Gastroesophageal sphincter (tissue), 4 donors: ENCODE data around the gene MAP9. TPM values are rescaled to one million over a fixed set of nuclear protein-coding genes. Genes with fewer than 3 reads are reported as not detected.
A peak's percentile ranks its signal among the peaks of the same experiment; 100 is the strongest.

Experiments used
- ATAC-seq: fragments of 150-250 bp; one replicate; pipeline ENCODE4 v1.9.1; 2016; ENCODE audit warnings: mild to moderate bottlenecking, moderate library complexity
- H3K27ac ChIP-seq, 4 donors: fragments of 200-600 bp; sonication (generic) in 3 of 4; 1 replicate in 3 of 4; 2 replicates in 1 of 4; pipeline ENCODE4 v1.5.1; 2016 to 2019
- H3K27me3 ChIP-seq: fragments of 200-600 bp; sonication (generic); one replicate; pipeline ENCODE4 v1.5.1; 2019
- H3K36me3 ChIP-seq, 2 donors: fragments of 200-600 bp; sonication (generic); one replicate each; pipeline ENCODE4 v1.5.1; 2019; ENCODE audit warnings: control low read depth in 1 of 2
- H3K4me1 ChIP-seq, 3 donors: fragments of 200-600 bp; sonication (generic); 1 replicate in 2 of 3; 2 replicates in 1 of 3; pipeline ENCODE4 v1.5.1; 2016 to 2019; ENCODE audit warnings: control low read depth in 2 of 3
- H3K4me3 ChIP-seq, 2 donors: fragments of 200-600 bp; sonication (generic); one replicate each; pipeline ENCODE4 v1.5.1; 2019; ENCODE audit warnings: mild to moderate bottlenecking in 1 of 2, moderate library complexity in 1 of 2
- H3K9me3 ChIP-seq, 3 donors: fragments of 200-600 bp; sonication (generic); one replicate each; pipeline ENCODE4 v1.5.1; 2017 to 2019; ENCODE audit warnings: control low read depth in 2 of 3
- EP300 ChIP-seq: sonication (generic); formaldehyde crosslinking; IDR thresholded peaks from one replicate; pipeline ENCODE4 v1.6.1; 2017; ENCODE audit warnings: antibody characterized with exemption, mild to moderate bottlenecking
- POLR2A ChIP-seq, 2 donors: fragments of 450-650 bp; IDR thresholded peaks; one replicate each; pipeline ENCODE4 v1.6.1; 2017; ENCODE audit warnings: antibody characterized with exemption in 2 of 2, mild to moderate bottlenecking in 2 of 2, moderate library complexity in 1 of 2
- POLR2AphosphoS5 ChIP-seq: sonication (generic); formaldehyde crosslinking; IDR thresholded peaks from one replicate; pipeline ENCODE4 v1.6.1; 2017; ENCODE audit warnings: antibody characterized with exemption
- WGBS, 2 donors: methylation state at CpG; one replicate each; pipeline ENCODE4 v1.1.5; 2018; ENCODE audit warnings: low coverage in 1 of 2; 5-methylcytosine and 5-hydroxymethylcytosine counted together
- total RNA-seq, 4 donors: library from RNA; depleted of rRNA; stranded (reverse); fragments of >200 nt; gene quantifications; one replicate each; pipeline ENCODE4 v1.1.0, GENCODE V29; 2016
- TF ChIP-seq, protein P1 (sequence below), 4 experiments: fragments of 200-600 bp in 2 of 4; fragments of 450-650 bp in 2 of 4; sonication (generic) in 1 of 4; IDR thresholded peaks; one replicate each; pipeline ENCODE4 v1.5.1; 2017 to 2019; ENCODE audit warnings: antibody characterized with exemption in 4 of 4, mild to moderate bottlenecking in 2 of 4, moderate library complexity in 2 of 4

Gene MAP9
- total RNA-seq, 4 donors from 2014 or later = 13.3 to 21.8 (median 14.7) TPM

DNA sequence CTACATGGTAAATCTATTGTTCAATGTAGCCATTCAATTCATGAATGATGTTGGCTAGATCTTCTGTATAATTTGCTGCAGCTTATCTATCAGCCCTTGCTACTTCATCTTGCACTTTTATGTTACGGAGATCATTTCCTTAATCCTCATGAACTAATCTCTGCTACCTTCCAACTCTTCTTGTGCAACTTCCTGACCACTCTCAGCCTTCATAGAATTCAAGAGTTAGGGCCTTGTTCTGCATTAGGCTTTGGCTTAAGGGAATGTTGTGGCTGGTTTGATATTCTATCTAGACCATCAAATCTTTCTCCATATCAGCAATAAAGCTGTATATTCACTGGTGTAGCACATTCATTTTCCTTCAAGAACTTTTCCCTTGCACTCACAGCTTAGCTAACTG, 36.7 kb upstream of the MAP9 start:
- no peaks in the 10 kb centered on the region for H3K36me3 ChIP-seq
- H3K4me3 ChIP-seq = no peak overlapping the region
- peaks cover 0 to 12% (median 0%) of the 10 kb centered on the region in 3 donors for H3K4me1 ChIP-seq
- TF ChIP-seq EP300 (no peak), POLR2A (IDR thresholded peaks at IDR 0.05) (no peak), POLR2AphosphoS5 (no peak)
- TF ChIP-seq, protein P1, sequence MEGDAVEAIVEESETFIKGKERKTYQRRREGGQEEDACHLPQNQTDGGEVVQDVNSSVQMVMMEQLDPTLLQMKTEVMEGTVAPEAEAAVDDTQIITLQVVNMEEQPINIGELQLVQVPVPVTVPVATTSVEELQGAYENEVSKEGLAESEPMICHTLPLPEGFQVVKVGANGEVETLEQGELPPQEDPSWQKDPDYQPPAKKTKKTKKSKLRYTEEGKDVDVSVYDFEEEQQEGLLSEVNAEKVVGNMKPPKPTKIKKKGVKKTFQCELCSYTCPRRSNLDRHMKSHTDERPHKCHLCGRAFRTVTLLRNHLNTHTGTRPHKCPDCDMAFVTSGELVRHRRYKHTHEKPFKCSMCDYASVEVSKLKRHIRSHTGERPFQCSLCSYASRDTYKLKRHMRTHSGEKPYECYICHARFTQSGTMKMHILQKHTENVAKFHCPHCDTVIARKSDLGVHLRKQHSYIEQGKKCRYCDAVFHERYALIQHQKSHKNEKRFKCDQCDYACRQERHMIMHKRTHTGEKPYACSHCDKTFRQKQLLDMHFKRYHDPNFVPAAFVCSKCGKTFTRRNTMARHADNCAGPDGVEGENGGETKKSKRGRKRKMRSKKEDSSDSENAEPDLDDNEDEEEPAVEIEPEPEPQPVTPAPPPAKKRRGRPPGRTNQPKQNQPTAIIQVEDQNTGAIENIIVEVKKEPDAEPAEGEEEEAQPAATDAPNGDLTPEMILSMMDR (IDR thresholded peaks at IDR 0.05) = no peak
- no peak for ATAC-seq
- 87 to 100% methylated on average over 1 of the region's 1 CpG for WGBS, 2 donors
- H3K27me3 ChIP-seq = no peaks in the 10 kb centered on the region
- H3K27ac ChIP-seq = no peak overlapping the region
- no peaks in the 10 kb centered on the region for H3K9me3 ChIP-seq

DNA sequence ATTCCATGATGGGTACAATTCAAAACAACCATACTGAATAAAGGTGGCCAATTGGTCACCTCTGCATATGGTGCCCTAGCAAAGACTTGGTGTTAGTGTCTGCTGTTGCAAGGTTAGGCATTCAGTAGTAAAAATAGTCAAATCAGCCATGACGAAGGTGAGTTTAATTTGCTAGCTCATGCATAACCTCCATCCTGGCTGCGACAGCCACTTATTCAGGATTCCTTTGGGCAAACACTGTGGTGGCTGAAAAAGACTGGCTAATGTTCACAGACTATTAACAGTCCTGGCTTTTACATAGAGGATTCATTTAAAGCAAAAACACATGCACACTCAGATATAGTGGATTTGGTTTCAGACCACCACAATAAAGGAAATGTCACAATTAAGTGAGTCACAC, 34.8 kb upstream of the MAP9 start:
- ATAC-seq = no peak
- Histone ChIP-seq H3K36me3 (no peaks in the 10 kb centered on the region), H3K4me1 (peaks cover 0 to 19% (median 0%) of the 10 kb centered on the region in 3 donors), H3K9me3 (no peaks in the 10 kb centered on the region), H3K4me3 (no peak overlapping the region), H3K27me3 (no peaks in the 10 kb centered on the region), H3K27ac (no peak overlapping the region)
- no peak for TF ChIP-seq POLR2AphosphoS5
- no peak for TF ChIP-seq POLR2A (IDR thresholded peaks at IDR 0.05)
- no peak for TF ChIP-seq EP300
- 59 to 68% methylated on average over 2 of the region's 2 CpGs for WGBS, 2 donors

DNA sequence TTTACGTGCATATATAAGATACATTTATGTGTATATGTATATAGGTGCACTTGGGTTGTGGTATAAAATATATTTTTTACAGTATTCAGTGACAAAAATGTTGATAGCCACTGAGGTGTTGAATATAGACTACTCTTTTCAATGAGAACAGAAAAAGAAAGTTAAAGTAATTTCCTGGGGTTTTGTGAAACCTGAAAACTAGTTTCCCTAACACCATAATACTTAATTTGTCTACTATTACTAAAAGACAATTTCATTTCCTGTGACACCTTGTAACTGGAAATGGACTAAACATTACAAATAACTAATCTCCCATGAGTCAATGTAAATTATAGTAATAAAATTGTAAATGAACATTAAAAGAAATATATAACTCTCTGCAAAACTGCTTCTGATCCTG, 32.0 kb upstream of the MAP9 start:
- TF ChIP-seq, protein P1 (IDR thresholded peaks at IDR 0.05) = no peak
- no peak for TF ChIP-seq POLR2A (IDR thresholded peaks at IDR 0.05)
- TF ChIP-seq POLR2AphosphoS5 = no peak
- TF ChIP-seq EP300 = no peak
- H3K27ac ChIP-seq = no peak overlapping the region
- H3K4me3 ChIP-seq = no peak overlapping the region
- ATAC-seq = no peak
- WGBS, 2 donors = 63 to 71% methylated on average over 1 of the region's 1 CpG
- no peaks in the 10 kb centered on the region for H3K36me3 ChIP-seq
- H3K27me3 ChIP-seq = no peaks in the 10 kb centered on the region
- H3K9me3 ChIP-seq = no peaks in the 10 kb centered on the region
- peaks cover 0 to 43% (median 6%) of the 10 kb centered on the region in 3 donors for H3K4me1 ChIP-seq

DNA sequence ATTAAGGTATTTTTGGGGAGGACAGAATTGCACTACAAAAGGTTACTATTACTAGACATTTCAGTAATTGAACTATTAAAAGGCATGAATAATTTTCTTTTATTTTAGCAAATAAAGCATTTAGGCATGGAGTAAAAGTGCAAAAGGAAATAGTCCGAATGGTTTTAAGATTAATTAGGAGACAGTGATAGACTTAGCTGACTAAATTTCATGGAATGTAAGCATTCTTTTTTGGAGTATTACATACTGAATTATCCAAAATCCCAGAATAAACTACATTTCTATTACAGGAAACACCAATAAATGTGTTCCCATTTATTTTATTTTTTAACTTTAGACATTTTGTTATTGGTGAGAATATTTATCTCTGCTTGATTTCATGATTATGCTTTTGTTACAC, 30.7 kb upstream of the MAP9 start:
- Histone ChIP-seq H3K4me1 (peaks cover 0 to 45% (median 6%) of the 10 kb centered on the region in 3 donors), H3K4me3 (no peak overlapping the region), H3K27ac (no peak overlapping the region), H3K36me3 (no peaks in the 10 kb centered on the region), H3K27me3 (no peaks in the 10 kb centered on the region), H3K9me3 (no peaks in the 10 kb centered on the region)
- no peak for ATAC-seq
- TF ChIP-seq POLR2A (IDR thresholded peaks at IDR 0.05) (no peak), POLR2AphosphoS5 (peak; percentile 28), EP300 (no peak)
- TF ChIP-seq, protein P1 (IDR thresholded peaks at IDR 0.05) = no peak
- WGBS, 2 donors = 24 to 25% methylated on average over 1 of the region's 1 CpG

DNA sequence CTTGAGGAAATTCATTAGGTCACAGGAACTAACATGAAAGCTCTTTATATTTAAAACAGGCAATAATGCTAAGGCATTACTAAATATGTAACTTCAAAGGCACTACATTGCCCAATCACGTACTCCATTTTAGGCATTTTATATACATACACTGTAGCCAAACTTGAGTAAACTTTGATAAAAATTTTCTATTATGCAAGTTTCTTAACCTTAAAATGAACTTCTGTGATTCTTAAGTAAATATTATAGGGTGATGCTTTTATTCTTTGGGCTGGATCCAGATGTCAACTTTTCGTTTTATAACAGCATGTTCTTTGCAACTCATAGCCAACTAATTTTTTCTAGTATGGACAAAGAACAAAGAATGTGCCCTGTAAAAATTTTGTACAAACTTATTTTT, 28.3 kb upstream of the MAP9 start:
- no peak for ATAC-seq
- Histone ChIP-seq H3K27ac (peak overlapping the region in 2 of 4 donors; percentile 18 to 30), H3K27me3 (no peaks in the 10 kb centered on the region), H3K4me3 (no peak overlapping the region), H3K9me3 (no peaks in the 10 kb centered on the region), H3K36me3 (no peaks in the 10 kb centered on the region), H3K4me1 (peaks cover 0 to 45% (median 6%) of the 10 kb centered on the region in 3 donors)
- WGBS, 2 donors = 17 to 19% methylated on average over 2 of the region's 2 CpGs
- TF ChIP-seq POLR2AphosphoS5 (peak; percentile 50), EP300 (no peak)

DNA sequence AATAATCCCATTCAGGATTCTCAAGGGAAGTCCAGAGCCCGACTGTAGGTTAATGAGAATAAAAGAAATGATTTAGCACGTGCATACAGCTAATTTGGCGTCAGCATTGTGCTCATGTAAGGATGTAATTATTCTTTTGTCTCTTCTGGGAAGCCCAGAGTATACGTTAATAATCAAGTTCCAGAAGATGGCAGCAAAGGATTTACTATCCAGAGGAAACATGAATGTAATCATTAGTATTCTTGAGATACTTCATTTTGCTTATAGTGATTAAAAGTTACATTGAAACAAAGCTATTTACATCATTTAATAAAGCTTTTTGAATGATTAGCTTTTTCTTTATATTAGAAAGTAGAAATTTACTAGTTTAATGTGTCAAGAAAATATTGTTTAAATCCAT, 27.1 kb upstream of the MAP9 start:
- no peaks in the 10 kb centered on the region for H3K9me3 ChIP-seq
- TF ChIP-seq POLR2AphosphoS5 (no peak), EP300 (no peak), POLR2A (IDR thresholded peaks at IDR 0.05) (no peak)
- TF ChIP-seq, protein P1 (IDR thresholded peaks at IDR 0.05) = peak in 3 of 4 experiments; percentile 5 to 51 (median 47)
- H3K4me1 ChIP-seq = peaks cover 0 to 45% (median 6%) of the 10 kb centered on the region in 3 donors
- no peaks in the 10 kb centered on the region for H3K27me3 ChIP-seq
- no peak for ATAC-seq
- H3K27ac ChIP-seq = no peak overlapping the region
- H3K36me3 ChIP-seq = no peaks in the 10 kb centered on the region
- no peak overlapping the region for H3K4me3 ChIP-seq
- 1 to 4% methylated on average over 4 of the region's 4 CpGs for WGBS, 2 donors
